SK-N-SH treated with all-trans-retinoic acid at 6 μM for 48 hours (cell line): ENCODE results near the gene PIK3AP1.

Experiments
- CREB5 ChIP-seq: fragments of 250-450 bp; sonication (Bioruptor Pico); IDR thresholded peaks from 2 replicates; pipeline ENCODE4 v1.5.1; 2020; ENCODE audit warnings: low read depth, mild to moderate bottlenecking, moderate library complexity
- CSDC2 ChIP-seq: fragments of 250-450 bp; sonication (Bioruptor Pico); IDR thresholded peaks from 2 replicates; pipeline ENCODE4 v1.5.0; 2020; ENCODE audit warnings: mild to moderate bottlenecking, moderate library complexity
- ESRRG ChIP-seq: fragments of 250-450 bp; sonication (Bioruptor Pico); IDR thresholded peaks from 2 replicates; pipeline ENCODE4 v1.6.1; 2021; ENCODE audit warnings: mild to moderate bottlenecking
- GLIS3 ChIP-seq: fragments of 250-450 bp; sonication (Bioruptor Pico); IDR thresholded peaks from 2 replicates; pipeline ENCODE4 v1.5.0; 2020; ENCODE audit warnings: mild to moderate bottlenecking, moderate library complexity
- TCF4 ChIP-seq: fragments of 250-450 bp; sonication (Bioruptor Pico); IDR thresholded peaks from 2 replicates; pipeline ENCODE4 v1.8.0; 2021; ENCODE audit warnings: mild to moderate bottlenecking, moderate library complexity, borderline replicate concordance
- ZFP30 ChIP-seq: fragments of 450-650 bp; formaldehyde crosslinking; IDR thresholded peaks from 2 replicates; pipeline ENCODE4 v1.5.0; 2022; ENCODE audit warnings: mild to moderate bottlenecking, moderate library complexity
- ZNF565 ChIP-seq: fragments of 450-650 bp; formaldehyde crosslinking; conservative IDR thresholded peaks from 2 replicates; pipeline ENCODE4 v1.5.0; 2020; ENCODE audit warnings: low read depth, mild to moderate bottlenecking, moderate library complexity
- ZNF8 ChIP-seq: fragments of 450-650 bp; formaldehyde crosslinking; IDR thresholded peaks from 2 replicates; pipeline ENCODE4 v1.5.0; 2020; ENCODE audit warnings: mild to moderate bottlenecking, moderate library complexity

- TF ChIP-seq ZFP30 (CRISPR knock-in tag) (no peak), GLIS3 (no peak), ZNF8 (CRISPR knock-in tag) (no peak), CSDC2 (no peak), ZNF565 (CRISPR knock-in tag) (no peak), CREB5 (no peak), ESRRG (CRISPR knock-in tag) (no peak), TCF4 (CRISPR knock-in tag) (no peak)
Observed at GRCh38 chr10:96696845-96697425, 23.4 kb downstream of the PIK3AP1 start.
